ENCODE data around the gene DPP10. TPM values are rescaled to one million over a fixed set of nuclear protein-coding genes. Genes with fewer than 3 reads are reported as not detected.

DPP10 gene
- total RNA-seq, 1 donor from 2014 or later: not detected

DNA sequence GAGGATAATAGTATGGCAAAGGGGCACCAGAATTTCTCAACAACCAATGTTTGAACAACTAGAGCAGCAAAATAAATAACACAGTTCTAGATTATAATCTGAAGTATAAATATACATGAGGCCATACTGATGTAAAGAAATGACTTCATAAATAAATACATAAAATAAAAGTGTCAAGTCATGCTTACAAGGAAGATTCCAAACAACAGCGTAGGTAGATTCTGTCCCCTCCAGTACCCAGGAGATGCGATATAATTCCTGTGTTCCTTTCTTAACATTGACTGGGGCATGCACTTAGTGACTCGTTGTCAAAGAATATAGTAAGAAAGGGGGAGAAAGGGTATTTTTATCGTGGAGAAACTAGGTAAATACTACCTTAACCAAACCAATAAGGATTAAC is 355.1 kb downstream of the DPP10 start:
- no peak for DNase-seq (ENCODE audit: low read depth, low spot score)

DNA sequence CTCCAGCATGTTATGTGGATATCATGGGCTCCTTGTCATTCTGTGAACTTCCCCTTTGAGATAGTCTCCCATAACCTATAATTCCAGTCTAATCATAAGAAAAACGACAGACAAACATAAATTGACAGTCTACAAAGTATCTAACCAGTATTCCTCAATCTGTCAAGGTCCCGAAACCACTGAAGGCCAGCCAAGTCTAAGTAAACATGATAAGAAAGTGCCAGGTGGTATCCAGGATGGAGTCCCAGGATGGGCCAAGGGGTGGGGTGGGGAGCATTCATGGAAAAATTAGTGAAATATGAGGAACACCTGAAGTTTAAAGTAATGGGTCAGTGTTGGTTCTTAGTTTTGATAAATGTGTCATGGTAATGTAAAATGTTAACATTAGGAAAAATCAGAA is 355.5 kb downstream of the DPP10 start:
- DNase-seq (ENCODE audit: low read depth, low spot score): no peak

DNA sequence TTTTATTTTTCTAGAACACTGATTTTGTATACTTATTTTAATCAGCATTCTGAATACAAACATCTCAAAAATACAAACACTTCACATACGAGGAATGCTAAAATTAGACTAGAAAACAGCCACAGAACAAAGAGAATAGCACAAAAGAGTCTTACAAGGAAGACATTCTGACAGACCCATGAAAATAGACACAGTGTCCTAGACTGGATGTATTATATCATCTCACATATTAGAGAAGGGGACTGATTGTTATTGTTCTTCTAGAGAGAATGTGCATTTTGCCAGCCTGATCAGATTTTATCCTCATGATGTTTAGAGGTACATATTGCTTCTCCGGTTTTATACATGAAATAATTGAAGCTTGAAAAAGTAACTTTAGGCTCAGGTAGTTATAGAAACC is 357.9 kb downstream of the DPP10 start:
- DNase-seq (ENCODE audit: low read depth, low spot score): no peak

DNA sequence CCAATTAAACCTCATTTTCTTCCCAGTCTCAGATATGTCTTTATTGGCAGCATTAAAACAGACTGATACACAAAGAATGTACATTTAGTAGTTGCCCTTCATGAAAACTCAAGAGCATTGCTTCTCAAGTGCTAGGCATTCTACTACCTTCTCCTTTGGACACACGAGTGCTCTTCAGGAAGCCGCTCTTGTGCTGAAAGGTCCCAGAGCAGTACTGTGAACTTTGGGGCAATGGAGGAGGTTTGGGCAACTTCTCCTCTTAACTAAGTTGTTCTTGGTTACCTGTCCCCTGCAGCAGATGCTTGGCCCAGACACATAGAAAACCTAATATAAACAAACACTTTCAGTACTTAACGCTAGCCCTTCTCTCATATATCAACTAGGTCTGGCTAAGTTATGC is 362.8 kb downstream of the DPP10 start:
- DNase-seq (ENCODE audit: low read depth, low spot score): no peak

DNA sequence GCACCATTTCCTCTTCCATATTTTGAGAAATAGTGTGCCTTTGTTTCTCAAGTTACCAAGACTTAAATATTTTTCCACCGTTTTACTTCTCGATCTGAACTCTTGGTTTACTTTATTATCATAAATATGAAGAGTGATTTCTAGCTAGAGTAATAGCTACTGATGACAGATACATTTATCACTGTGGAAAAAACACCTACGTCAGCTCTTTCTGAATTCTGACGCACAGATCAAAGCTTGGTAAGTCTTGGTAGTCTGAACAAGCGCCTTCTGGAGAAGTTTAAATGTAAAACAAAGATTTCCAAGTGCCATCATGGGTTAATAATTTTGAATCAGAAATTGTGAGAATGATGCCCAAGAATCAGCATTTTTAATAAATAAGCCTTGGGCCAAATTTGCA is 367.7 kb downstream of the DPP10 start:
- no peak for DNase-seq (ENCODE audit: low read depth, low spot score)

DNA sequence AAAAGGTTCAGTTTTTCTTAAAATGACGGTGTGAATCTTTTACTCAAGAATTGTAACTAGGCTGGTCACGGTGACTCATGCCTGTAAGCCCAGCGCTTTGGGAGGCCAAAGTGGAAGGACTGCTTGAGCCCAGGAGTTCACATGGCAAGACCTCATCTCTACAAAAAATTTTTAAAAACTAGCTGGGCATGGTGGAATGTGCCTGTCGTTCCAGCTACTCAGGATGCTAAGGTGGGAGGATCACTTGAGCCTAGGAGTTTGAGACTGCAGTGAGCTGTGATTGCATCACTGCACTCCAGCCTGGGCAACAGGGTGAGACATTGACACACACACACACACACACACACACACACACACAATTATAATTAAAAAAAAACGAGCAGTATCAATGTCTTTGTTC is 369.8 kb downstream of the DPP10 start:
- no peak for DNase-seq (ENCODE audit: low read depth, low spot score)

DNA sequence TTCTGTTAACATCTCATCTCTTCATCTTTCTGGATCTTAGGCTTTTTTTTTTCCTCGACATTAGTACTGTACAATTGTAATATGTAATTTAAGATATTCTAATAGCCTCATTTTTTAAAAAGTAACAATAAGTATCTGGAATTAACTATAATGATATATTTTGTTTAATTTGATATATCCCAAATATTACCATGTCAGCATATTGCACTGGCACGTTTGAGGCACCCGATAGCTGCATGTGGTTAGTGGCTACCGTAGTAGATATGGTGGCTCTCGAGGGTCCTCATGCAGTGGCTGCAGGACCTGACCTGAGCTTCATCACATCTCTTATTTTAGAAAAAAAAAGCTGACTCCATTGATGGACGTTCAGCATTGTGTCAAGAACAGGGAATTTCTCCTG is 371.9 kb downstream of the DPP10 start:
- DNase-seq (ENCODE audit: low read depth, low spot score): no peak

DNA sequence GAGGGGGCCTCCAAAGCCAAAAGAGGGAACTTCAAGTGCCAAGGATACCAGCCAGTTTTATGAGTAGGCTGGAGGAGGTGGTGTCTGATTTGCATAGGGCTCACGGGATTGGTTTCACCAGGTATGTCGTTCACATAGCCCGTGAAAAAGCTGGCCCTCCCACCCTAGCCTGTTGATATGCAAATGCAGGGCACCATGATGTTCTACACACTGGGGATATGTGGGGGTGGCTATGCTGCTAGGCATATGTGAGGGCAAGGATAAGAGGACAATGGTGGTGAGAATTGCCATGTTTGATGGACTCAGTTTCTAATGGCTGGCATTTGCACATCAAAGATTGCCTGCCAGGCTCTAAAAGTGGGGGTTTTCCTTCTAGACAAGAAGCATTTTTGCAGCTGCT is 378.6 kb downstream of the DPP10 start:
- no peak for DNase-seq (ENCODE audit: low read depth, low spot score)

DNA sequence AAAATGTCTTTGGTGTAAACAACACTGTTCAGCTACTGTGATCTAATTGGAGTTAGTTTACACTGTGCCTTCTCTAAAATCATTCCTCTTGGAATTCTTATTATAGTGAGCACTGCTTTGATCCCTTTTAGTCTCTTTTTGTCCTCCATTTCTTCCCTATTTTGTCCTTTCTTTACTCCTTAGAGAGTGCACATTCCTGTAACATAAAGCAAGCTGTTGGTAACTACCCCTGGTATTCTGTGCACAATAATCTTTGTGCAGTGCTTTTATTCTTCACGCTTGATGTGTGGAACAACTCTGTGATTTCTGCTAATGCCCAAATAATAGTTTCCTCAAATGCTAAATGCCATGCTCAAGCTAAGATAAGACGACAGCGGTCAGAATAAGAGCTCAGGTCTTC is 401.5 kb downstream of the DPP10 start:
- no peak for DNase-seq (ENCODE audit: low read depth, low spot score)

DNA sequence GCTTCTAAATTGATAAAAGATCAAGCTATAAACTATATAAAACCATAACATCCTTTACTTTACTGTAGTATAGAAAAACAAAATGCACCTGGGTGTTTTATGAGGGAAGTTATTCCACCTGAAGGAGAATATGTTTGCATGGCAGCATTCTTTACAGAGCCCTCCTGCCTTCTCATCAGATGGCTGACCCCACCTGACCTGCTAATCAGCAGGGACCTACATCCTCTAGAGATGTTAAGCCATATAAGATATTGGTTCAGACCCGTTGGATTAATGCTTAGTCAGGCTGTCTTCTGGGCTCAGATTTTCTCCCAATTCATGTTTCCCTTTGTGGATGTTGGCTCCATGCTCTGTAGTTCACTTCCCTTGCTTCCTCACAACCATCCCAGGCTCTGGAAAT is 414.8 kb downstream of the DPP10 start:
- no peak for DNase-seq (ENCODE audit: low read depth, low spot score)

DNA sequence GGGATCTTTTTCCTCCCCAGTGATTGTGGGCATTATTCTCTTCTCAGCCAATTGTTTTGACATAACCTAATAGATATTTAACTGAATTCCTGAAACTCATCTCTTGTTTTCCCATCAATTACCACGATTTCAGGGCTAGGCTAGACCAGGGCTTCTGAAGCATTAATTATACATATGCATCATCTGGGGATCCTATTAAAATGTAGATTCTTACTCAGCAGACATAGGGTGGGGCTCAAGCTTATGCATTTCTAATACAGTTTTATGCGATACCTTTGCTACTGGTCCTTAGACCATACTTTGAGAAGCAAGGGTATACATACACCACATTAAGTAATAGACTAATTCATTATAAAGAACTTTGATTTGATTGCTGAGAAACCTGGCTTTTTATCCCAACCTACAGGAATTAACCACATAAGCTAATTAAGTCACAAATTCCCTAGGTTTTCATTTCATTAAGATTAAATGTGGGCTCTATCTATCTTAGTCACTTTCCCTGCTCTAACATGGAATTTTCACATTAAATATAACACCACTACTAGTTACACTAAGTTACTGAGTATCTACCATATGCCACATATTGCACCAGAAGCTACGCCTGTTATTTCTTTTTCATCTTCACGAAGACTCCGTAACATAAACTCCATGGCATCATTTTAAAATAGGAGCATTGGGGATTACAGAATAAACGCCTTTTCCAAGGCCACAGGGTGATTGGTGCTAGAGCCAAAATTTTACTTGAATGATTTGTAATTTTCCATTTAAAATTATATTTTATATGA is 417.5 kb downstream of the DPP10 start:
- DNase-seq (ENCODE audit: low read depth, low spot score): no peak

DNA sequence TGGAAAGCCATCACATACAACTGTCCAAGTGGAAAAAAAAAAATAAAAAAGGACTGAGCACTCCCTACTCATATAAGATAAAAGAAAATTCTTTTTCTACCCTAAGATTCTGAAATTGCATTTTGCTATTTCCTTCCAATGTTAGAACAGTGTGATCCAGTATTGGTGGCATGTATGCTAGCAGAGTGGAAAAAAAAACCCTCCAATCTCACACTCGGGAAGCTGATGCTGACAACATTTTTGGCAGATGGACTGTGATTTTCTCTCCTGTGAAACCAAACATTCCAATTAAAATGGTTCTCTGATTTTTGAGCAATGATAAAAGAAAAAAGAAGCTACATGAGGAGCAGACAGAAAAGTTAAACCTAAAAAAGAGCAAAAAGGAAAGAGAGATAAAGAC is 419.8 kb downstream of the DPP10 start:
- no peak for DNase-seq (ENCODE audit: low read depth, low spot score)

DNA sequence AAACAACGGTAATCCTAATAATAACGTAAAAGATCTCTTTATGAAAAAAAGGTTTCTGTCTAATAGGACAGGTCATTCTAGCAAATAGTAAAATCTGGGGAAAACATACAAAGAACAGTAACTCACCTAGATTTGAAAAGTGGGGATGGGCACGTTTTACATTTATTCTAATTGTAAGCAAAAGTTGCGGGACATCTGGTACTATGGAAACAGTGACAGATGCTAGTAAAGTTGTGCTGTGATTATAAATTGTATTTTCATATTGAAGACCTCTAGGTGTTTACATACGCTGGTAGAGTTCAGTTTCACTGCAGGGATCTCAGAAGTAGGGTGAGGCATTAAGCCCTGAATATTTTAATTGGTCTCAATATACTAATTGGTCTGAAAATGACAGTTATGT is 422.5 kb downstream of the DPP10 start:
- DNase-seq (ENCODE audit: low read depth, low spot score): no peak

DNA sequence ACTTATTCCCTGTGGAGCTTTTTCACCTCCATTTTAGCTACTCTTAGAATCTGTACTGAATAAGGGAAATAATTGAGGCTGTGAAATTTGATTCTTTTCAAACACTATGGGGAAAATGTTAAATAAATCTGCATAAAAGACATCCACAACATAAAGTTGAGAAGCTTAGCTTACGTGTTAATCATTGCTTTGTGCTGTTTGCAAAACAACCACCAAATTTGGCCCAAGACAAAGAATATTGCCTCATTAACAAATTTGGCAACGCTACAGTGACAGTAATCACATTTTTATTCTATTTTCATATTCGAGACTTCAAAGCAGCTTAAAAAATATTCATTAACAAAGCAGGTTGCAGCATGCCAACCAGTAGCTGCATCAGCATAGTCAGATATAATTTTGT is 437.6 kb downstream of the DPP10 start:
- no peak for DNase-seq (ENCODE audit: low read depth, low spot score)

DNA sequence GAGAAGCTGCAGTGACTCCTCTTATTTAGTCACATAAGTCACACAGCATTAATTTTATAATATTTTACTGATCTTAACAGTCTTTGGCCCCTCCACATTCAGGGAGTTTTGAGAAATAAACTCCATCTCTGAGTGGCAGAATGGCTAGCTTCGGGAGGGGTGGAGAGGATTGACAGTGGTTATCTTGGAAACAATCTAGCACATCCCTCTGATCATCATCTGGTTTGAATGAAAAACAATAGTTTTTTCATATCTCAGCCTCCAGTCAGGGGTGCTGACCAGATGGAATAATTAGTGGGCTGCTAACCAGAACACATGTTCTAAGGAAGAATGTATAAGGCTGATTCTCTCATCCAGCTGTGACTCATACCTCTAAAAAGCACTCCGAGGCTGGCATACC is 477.5 kb downstream of the DPP10 start:
- no peak for DNase-seq (ENCODE audit: low read depth, low spot score)

DNA sequence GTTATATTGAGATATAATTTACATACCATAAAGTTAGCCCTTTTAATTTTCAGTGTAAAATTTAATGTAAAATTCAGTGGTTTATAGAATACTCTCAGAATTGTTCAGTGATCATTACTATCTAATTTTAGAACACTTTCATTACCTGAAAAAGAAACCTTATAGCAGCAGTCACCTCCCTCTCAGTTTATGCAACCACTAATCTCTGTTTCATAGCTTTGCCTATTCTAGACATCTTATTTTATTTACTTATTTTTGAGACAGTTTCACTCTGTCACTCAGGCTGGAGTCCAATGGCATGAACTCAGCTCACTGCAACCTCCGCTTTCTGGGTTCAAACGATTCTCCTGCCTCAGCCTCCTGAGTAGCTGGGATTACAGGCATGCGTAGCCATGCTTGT is 479.6 kb downstream of the DPP10 start:
- no peak for DNase-seq (ENCODE audit: low read depth, low spot score)

DNA sequence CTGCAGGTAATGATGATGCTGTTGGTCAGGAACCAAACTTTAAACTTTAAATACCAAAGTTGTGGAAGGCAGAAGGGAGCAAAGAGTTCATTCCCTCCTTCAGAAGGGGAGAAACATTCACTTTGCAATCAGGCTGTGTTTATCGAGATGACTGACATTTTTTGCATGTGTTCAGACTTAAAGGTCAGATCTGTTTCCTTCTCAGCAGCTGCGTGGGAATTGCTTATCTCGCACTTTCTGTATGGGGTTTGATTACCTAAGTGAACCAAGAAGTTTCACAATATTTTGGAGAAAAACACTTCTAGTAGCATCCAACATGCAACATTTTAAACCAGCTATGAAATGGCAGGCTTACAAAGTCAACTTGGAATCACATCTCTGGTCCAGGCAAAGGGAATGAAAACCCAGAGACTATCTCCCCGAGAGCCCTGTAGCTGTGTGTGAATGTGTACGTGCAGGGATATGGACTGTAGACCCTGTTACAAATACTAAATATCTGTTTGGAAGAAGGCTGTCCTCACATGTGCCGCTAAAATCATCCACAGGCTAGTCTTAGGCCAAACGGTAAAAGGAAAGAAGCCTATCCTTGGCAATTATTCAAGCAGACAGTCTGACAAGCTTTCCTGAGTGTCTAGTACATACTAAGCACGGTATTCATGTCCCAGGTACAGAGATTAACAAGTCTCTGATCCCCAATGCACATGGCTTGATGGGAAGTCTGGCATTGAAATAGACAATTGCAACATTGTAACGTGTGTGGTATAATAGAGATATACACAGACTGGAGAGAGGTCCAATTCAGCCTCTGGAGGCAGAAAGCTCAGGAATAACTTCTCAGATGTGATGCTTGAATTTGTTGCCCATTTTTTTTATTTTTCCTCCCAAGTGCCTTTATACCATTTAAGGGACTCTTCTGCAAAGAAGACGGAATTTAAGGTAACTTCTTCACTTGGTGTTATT is 483.1 kb downstream of the DPP10 start:
- DNase-seq (ENCODE audit: low read depth, low spot score): no peak

DNA sequence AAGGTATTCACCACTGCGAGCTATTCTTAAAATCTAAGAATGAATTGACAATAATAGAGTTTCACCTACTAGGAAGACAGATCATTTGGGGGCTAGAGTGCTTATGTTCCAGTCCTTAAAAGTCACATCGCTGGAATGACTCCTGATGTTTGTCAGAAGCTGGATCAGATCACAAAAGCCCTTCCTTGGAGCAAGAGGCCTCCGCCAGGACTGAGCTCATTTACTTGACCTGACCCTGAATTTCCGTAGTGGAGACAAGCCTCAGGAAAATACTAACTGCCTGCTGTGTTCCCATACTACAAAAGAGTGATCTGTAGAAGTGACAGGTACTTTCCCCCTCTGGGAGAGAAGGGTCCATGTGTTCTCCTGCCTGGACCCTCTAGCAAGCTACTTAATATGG is 483.9 kb downstream of the DPP10 start:
- DNase-seq (ENCODE audit: low read depth, low spot score): no peak

DNA sequence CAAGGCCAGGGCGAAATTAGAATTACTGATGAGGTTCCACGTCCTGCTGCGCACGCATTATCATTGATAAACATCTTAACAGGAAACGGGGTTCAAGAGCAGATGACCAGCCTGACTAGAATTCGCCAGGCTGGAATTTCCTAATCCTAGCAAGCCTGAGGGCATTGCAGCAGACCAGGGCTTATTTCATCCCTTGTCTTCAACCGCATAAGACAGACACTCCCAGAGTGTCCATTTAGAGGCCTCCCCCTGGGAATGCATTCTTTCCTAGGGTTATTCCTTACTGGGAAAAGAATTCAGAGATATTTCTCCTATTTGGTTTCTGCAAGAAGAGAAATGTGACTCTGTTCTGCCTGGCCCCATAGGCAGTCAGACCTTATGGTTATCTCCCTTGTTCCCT is 486.8 kb downstream of the DPP10 start:
- no peak for DNase-seq (ENCODE audit: low read depth, low spot score)

DNA sequence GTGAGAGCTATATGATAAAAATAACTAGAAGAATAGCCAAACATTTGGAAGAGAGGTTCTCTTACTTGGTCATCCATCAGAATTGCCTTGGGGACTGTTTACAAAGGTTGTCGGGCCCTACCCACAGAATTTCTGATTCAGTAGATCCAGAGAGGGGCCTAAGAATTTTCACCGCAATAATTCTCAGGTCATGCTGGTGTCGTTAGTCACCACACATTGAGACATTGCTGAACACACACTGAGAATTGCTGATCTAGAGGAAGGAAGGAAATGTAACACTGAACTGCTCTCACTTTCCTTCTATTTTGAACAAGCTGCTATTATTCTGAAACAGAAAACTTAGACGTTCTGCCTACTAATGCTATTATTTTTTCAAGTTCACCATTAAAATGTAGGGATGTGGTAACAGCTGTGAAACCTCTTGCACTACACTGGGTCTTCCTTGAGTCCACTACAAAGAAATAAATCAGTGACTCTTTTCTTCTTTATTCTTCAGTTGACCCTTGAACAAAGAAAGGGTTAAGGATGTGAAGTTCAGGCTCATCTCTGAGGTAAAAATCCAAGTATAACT is 491.3 kb downstream of the DPP10 start:
- no peak for DNase-seq (ENCODE audit: low read depth, low spot score)

DNA sequence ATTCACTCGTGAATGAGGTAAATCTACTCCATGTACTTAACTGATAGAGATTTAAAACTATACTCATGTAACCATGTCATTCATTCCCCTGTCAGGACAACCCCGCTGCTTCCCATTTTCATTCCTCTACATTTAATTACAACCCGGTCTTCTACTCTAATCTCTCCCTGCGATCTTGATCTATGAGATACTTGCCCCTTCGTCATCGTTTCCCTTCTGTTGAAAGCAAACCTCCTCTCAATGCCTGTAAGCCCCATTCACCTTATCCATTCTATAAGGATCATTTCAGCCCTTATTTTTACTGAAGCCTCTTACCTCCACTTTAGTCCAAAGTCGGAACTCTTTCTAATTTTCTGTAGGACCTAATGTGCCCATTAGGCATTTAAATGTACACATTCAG is 492.6 kb downstream of the DPP10 start:
- no peak for DNase-seq (ENCODE audit: low read depth, low spot score)

DNA sequence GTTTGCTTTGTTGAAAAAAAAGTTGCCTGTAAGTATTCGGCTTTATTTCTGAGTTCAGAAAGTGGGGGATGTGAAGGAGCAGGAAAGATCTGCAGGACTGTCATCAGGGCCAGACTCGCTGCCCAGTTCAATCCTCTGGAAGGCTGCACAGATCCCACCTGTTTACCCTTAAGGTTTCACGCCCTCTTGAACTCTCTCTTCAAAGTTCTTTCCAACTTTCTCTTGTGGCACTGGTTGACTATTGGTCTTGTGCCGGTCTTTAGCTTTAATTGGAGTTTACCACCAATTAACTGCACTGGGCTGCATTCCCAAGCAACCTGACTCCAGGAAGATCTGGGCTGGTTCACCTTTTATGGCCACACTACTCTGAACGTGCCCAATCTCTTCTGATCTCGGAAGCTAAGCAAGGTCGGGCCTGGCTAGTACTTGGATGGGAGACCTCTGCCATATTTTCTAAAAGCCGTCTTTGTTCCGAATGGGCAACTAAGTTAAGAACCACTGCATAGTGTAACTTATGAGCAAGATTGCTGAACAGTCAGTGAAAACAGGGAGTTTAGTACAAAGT is 495.0 kb downstream of the DPP10 start:
- DNase-seq (ENCODE audit: low read depth, low spot score): no peak
